ENCODE data around the gene MEI1.
"Not testable (repeated sequence)": the region's sequence is repeated elsewhere in the genome, so short reads cannot be mapped to it uniquely, and the experiment has no call there.

MEI1 gene, protein sequence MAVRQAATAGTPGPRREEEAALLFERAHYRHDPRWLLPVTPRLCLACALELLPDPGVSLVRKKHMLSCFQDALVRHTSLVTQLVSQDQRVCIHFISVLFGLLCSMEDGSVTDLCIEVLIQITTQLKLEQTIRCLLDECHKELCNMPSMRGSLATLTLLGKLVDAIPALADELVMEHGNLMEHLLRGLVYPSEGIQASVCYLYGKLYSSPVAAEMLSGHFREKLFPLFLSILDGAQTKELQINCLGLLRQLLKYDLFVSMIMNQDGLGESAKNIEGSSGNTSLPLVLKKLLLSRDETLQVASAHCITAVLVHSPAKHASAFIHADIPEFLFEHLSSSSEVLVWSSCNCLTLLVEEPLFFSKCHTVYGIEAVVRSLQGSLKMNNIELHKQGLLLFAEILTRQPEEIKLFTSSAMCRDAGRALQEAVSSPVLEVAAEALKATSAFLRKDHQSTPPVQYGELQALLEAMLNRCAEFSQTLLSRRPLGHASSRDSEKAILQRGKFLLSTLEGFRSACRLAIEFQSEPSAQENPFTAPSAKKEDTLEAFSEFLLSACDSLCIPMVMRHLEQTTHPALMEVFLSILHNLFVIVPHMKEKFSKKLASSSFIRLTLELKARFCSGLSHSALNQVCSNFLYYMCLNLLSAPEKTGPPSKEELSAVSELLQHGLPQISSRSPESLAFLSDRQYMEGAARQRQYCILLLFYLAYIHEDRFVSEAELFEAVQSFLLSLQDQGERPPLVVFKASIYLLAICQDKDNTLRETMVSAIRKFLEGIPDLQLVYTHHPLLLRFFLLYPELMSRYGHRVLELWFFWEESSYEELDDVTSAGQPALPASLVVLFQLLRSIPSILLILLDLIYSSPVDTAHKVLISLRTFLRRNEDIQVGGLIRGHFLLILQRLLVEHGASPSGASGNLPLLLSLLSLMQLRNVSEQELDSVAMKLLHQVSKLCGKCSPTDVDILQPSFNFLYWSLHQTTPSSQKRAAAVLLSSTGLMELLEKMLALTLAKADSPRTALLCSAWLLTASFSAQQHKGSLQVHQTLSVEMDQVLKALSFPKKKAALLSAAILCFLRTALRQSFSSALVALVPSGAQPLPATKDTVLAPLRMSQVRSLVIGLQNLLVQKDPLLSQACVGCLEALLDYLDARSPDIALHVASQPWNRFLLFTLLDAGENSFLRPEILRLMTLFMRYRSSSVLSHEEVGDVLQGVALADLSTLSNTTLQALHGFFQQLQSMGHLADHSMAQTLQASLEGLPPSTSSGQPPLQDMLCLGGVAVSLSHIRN

DNA sequence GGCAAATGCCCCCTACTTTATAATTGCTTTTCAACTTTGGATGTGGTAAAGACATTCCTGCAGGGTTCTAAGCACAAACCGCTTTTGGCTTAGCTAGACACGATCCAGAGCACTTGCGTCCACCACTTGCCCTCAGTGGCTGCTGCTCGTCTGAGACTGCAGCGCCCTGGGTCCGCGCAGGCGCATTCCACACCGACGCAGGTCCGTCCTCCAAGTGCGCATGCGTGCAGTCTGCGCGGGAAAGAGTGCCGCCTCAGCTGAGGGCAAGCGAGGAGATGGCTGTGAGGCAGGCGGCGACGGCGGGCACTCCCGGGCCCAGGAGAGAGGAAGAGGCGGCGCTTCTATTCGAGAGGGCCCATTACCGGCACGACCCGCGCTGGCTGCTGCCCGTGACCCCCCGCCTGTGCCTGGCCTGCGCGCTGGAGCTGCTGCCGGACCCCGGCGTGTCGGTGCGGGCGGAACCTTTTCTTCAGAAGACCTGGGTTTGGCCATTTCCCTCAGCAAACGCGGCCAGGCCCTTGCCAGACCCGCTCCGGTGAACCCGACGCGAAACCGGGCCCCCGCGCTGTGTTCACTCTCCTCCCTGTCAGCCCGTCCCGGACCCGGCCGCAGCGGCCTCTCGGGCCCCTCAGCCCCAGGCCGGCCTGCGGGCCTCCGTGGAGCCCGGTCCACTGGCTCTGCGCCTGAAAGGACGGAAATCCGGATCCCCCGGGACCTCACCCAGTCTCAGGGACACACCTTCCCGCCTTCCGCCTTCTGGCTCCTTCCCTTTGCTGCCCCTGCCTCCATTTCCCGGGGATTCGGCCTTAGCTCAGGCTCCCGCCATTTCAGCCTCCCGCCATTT lies at the start of gene MEI1:
Gene MEI1 (plus strand): TSS at position 240 of the 844 bp plus-strand sequence. CDS start 36 bp downstream, at position 276.
- DNase-seq: peak; percentile 95

DNA sequence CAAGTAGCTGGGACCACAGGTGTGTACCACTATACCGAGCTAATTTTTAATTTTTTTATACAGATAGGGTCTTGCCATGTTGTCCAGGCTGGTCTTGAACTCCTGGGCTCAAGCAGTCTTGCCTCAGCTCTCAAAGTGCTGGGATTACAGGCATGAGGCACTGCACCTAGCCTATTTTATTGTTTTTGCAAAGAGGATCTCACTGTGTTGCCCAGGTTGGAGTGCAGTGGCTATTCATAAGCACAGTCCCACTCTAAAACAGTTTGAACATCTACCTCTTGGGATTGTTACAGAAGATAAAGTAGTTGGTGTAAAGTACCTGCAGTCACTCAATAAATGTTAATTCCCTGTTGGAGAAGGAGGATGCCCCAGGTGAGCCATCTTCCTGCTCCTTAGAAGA lies 49.1 kb upstream of the MEI1 start:
- no peak for DNase-seq

DNA sequence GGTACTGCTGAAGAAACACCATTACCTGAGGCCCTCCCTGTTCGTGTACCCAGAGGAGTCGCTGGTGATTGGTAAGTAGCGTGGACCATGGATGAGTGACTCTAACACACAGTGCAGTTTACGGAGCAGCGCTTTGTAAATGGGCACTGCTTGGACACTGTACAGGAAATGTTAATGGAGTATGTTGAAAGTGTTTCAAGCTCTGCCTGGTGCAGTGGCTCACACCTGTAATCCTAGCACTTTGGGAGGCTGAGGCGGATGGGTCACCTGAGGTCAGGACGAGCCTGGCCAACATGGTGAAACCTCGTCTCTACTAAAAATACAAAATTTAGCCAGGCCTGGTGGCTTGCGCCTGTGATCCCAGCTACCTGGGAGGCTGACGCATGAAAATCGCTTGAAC lies 48.5 kb upstream of the MEI1 start:
- DNase-seq: no peak

DNA sequence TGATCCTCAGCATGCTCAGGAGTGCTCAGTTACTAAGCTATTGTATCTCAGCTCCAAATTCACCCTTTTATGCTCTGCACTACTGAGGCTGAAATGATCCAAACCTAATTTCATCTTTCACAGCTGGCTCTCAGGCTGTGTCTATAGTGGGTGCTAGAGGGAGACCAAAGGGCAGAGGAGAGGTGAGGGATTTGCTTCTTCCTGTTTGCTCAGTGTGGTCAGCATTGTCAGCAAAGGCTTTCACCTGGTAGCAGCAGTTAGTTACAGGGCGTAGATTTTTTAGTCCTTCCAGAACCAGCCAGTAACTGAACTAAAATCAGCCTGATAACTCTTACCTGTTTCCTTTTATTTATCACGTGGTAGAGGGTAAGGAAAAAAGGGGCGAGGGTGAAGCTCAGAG lies 45.0 kb upstream of the MEI1 start:
- no peak for DNase-seq

DNA sequence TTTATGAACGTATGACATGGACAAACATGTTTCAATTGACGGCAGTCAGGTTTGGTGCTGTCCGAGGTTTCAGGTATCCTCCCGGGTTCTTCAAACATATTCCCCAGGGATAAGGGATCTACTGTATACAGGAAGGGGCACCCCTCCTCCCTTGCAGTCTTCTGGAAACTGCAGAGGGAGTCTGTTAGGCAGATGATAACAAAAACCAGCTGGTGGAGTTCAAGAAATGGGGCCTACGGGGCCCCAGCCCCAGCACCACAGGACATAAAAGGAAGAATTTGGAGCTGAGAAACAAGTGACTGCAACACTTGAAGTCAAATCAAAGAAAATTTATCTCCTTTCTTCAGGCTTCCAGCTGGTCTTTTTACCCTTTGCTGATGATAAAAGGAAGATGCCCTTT lies 42.7 kb upstream of the MEI1 start:
- DNase-seq: no peak

DNA sequence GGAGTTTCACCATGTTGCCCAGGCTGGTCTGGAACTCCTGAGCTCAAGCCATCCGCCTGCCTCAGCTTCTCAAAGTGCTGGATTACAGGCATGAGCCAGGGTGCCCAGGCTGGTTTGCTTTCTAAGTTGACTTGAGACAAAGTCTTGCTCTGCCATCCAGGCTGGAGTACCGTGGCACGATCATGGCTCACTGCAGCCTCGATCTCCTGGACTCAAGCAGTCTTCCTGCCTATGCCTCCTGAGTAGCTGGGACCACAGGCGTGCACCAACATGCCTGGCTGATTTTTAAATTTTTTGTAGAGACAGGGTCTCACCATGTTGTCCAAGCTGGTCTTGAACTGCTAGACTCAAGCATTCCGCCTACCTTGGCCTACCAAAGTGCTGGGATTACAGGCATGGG lies 41.6 kb upstream of the MEI1 start:
- no peak for DNase-seq

DNA sequence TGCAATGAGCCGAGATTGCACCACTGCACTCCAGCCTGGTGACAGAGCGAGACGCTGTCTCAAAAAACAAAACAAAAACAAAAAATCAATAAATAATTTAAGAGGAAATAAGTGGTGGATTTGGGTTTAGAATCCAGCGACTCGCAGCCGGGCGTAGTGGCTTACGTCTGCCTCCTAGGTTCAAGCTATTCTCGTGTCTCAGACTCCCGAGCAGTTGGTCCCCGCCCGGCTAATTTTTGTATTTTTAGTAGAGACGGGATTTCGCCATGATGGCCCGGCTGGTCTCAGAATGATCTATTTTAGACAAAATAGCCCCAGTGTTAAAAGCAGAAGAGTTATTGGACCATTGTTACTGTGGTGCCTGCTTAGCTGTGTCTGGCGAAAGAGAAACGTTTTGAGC lies 40.4 kb upstream of the MEI1 start:
- DNase-seq: no peak

DNA sequence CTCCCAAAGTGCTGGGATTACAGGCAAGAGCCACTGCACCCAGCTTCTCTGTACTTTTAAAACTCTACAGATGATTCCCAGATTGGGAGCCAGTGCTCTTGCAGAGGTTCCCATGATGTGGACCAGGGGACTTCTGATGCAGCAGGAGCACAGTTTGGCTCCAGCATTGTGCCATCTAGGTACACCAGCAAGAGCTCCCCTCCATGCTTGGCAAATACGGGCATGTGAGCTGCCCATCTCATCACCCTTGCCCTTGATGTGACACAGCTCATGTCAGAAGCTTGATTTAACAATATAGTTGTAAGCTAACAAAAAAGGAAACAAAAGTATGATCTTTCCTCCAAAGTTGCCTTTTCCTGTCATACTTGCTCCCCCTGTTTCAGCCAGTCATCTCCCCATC lies 39.4 kb upstream of the MEI1 start:
- DNase-seq: no peak

DNA sequence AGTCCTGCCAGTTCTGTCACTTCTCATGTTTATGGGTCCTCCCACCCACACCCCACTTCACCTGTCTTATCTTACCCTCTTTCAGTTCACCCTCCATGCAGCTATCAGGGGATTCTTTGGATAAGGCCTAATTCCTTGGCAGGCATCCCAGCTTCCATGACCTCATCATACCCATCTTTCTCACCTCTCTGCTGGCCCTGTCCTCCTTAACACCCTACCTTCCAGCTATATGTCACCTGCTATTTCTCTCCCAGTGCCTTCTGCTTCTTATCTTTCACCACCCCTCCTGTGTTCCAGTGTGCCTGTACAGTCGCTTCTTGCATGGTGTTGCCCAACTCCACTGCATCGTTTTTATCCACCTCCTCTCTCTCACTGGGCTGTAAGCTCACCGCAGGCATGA lies 38.9 kb upstream of the MEI1 start:
- no peak for DNase-seq

DNA sequence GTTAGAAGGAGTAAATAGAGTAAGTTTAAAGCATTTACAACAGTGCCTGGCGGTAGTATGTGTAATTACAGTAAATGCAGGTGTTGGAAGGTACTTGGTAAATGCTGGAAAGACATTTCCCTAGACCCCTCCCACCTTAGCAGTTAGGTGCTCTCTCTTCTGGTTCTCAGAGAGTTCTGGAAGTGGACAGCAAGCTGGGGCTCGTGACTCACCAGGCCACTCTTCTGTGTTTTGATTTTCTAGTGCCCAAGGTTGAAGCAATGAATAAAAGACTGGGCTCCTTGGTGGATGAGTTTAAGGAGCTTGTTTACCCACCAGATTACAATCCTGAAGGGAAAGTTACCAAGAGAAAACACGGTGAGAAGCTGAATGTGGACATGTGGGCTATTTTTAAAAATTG lies 38.2 kb upstream of the MEI1 start:
- no peak for DNase-seq

DNA sequence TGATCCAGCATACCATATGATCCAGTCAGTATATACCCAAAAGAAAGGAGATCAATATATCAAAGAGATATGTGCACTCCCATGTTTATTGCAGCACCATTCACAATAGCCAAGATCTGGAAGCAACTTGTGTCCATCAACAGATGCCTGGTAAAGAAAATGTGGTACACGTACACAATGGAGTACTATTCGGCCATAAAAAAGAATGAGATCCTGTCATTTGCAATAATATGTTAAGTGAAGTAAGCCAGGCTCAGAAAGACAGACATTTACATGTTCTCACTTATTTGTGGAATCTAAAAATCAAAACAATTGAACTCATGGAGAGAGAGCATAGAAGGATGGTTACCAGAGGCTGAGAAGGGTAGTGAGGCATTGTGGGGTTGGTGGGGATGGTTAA lies 37.6 kb upstream of the MEI1 start:
- no peak for DNase-seq

DNA sequence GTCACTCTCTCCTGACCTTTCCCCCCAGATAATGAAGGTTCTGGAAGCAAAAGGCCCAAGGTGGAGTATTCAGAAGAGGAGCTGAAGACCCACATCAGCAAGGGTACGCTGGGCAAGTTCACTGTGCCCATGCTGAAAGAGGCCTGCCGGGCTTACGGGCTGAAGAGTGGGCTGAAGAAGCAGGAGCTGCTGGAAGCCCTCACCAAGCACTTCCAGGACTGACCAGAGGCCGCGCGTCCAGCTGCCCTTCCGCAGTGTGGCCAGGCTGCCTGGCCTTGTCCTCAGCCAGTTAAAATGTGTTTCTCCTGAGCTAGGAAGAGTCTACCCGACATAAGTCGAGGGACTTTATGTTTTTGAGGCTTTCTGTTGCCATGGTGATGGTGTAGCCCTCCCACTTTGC lies 35.7 kb upstream of the MEI1 start:
- DNase-seq: not testable (repeated sequence)

DNA sequence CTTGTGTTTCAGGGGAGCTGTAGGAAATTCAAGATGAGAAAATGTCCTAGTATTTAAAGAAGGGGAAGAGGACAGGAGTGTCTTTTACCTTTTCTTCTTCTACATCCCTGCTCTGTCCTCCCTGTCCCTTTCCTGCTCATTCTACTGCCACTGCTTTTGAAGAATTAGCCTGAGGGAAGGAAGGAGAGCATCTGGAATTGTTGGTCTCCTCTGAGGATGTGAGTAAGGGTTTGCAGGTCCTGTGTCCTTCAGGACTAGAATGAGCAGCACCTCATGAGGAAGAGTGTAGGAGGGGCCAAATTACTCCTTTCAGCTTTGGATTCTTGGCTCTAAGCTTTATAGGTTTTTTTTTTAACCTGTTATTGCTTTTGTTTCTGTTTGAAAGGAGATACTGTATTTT lies 34.8 kb upstream of the MEI1 start:
- DNase-seq: no peak

DNA sequence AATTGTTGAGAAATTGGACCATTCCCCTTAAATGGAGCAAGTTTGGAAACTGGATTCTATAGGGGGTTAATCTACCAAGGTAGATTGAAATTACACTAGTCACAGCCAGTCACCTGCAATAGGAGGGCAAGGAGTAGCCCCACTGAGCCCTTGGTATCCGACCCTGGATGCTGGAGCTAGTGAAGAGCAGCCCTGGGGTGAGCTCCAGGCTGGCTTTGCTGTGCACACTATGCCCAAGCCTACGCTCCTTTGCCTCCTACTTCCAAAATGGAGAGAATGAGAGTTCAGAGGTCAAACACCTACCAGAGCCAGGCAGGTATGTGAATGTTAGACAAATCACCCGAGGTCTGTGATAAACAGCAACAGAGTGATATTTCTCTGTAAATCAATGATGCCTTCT lies 34.4 kb upstream of the MEI1 start:
- DNase-seq: no peak

DNA sequence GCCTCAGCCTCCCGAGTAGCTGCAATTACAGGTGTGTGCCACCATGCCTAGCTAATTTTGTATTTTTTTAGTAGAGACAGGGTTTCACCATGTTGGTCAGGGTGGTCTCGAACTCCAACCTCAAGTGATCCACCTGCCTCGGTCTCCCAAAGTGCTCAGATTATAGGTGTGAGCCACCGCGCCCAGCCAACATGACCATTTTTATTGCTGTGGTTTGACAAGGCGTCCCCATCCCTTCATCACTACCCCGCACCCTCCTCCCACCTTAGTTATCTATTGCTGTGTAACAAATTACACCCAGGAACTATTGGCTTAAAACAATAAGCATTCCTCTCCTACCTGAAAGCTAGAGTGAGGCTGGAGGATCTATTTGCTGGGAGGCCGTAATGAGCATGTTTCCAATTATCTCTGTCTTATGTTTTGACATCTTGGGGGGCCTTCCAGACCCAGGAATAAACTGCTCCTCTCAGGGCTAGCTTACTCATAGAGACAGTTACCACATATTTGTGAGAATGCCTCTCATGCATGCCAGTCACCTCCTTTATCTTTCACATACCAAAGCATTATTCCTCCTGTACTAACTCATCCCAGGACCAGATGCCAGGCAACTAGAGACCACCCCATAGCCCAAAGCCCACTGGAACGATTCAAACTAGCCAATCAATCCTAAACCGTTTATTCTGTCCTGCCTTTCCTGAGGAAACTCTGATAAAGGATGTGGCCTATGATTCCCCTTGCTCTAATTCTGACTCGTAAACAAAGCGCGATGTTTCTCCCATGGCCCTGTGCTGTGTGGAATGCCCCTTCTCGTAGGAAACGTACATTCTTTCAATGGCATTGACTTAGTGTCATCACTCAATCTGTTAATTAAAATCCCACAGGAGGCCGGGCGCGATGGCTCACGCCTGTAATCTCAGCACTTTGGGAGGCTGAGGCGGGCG lies 30.1 kb upstream of the MEI1 start:
- no peak for DNase-seq

DNA sequence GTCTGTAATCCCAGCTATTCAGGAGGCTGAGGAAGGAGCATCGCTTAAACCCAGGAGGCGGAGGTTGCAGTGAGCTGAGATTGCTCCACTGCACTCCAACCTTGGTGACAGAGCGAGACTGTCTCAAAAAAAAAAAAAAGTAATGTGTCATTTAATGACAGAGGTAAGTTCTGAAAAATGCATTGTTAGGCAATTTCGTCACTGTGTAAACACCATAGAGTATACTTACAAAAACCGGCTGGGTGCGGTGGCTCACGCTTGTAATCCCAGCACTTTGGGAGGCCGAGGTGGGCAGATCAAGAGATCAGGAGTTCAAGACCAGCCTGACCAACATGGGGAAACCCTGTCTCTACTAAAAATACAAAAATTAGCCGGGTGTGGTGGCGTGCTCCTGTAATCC lies 27.2 kb upstream of the MEI1 start:
- DNase-seq: not testable (repeated sequence)

DNA sequence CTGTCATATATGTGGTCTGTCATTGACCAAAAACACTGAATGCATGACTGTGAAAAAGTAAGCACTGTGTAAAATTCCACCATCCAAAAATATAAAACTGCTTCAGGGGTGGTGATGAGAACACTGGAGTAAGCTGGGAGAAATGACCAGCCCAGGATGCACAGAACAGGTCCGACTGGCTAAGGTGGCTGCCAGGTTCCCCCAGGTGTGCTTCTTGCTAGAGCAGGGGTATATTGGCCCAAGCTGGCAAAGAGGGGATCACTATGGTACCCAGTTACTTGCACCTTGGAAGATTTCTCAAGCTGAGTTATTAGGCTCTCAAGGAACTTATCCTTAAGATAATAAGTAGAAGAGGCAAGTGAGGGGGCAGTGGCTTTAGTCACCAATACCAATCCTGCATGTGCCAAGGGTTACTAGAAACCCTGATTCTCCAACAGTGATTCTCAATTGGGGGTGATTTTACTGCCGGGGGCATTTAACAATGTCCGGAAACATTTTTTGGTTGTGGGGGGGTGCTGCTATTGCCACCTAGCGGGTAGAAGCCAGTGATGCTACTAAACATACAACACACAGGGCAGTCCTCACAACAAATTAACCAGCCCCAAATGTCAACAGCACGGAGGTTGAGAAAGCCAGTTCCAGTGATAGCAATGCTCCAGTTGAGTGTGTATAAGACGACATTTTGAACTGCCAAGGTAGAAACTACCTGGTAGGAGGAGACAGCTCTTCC lies 26.4 kb upstream of the MEI1 start:
- no peak for DNase-seq

DNA sequence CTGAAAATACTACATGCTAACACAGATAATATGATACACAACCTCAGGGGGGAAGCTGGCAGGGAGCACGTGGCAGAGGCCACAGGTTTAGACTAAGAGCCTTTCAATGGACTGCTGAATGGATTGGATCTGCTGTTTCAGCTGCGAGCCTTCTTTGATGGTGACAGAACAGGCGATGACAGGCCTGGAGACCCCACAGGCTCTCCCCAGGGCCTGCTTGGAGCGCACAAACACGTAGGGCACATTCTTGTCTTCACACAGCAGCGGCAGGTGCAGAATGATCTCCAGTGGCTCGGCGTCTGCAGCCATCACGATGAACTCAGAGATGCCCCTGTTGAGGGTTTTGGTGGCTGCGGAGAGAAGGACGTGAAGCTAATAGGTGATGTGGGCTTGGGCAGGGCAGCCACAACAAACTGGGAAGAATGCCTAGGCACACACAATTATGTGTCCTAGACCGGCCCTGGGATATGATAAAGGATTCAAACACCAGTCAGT lies 24.4 kb upstream of the MEI1 start:
- DNase-seq: no peak

DNA sequence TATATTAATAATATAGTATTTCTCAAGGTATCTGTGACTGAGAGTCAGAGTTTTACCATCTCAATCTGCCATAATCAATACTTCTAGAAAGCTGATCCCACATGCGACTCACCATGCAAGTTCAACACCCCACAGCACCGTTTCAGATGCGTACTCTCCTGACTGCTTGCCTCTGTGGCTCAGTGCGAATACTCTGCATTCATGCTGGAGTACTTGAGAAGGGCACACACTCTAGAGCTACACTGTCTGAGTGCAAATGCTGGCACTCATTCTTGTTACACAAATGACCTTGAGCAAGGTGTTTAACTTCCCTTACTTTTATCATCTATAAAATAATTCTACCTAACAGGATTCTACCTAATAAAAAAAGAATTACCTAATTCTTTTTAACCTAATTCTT lies 23.2 kb upstream of the MEI1 start:
- no peak for DNase-seq

DNA sequence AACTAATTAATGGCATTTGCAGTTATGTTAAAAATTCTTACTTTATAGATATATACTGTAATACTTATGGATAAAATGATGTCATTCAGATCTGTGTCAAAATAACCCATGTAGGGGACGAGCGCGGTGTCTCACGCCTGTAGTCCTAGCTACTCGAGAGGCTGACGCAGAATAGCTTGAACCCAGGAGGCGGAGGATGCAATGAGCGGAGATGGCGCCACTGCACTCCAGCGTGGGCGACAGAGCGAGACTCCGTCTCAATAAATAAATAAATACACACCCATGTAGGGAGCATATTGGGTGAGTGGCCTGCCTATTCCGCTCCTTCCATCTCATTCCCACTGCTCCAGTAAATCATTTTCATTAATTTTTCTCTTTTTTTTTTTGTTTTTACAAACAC lies 17.7 kb upstream of the MEI1 start:
- DNase-seq: no peak

Measured in CD4-positive, alpha-beta T cell treated with Interleukin-6 for 4 hours (primary cell).